Tibial nerve (tissue), 4 donors: ENCODE measurements around the gene NMBR.

Experiments used
- EP300 ChIP-seq, 2 donors: sonication (generic); formaldehyde crosslinking; IDR thresholded peaks; one replicate each; pipeline ENCODE4 v1.6.1; 2017; ENCODE audit warnings: antibody characterized with exemption in 2 of 2, mild to moderate bottlenecking in 1 of 2
- POLR2A ChIP-seq, 2 donors: fragments of 450-650 bp; IDR thresholded peaks; one replicate each; pipeline ENCODE4 v1.6.1; 2017; ENCODE audit warnings: antibody characterized with exemption in 2 of 2, mild to moderate bottlenecking in 2 of 2, moderate library complexity in 2 of 2
- TF ChIP-seq, protein P1 (sequence below), 5 experiments: fragments of 200-600 bp in 3 of 5; fragments of 450-650 bp in 2 of 5; sonication (generic) in 3 of 5; IDR thresholded peaks; one replicate each; pipeline ENCODE4 v1.5.1; 2016 to 2019; ENCODE audit warnings: antibody characterized with exemption in 5 of 5, mild to moderate bottlenecking in 3 of 5, moderate library complexity in 2 of 5

DNA sequence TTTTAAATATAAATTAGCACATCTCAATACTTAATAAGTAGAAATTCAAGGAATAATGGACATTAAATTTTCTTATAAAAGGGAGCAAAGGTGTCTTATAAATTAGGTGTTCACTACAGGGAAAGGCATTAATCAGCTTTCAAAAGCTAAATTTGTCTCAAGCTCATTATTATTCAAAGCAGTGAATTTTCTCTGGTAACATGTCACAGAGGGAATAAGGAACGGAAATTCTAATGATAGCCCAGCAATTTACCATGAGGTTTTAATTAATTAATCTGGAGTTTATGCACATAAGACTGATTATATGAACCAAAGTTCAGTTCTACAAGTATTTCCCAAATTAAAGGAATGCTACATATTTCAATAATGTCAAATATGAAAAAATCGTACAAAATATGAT lies 29.6 kb downstream of the NMBR start:
- TF ChIP-seq POLR2A (IDR thresholded peaks at IDR 0.05): no peak
- TF ChIP-seq, protein P1, sequence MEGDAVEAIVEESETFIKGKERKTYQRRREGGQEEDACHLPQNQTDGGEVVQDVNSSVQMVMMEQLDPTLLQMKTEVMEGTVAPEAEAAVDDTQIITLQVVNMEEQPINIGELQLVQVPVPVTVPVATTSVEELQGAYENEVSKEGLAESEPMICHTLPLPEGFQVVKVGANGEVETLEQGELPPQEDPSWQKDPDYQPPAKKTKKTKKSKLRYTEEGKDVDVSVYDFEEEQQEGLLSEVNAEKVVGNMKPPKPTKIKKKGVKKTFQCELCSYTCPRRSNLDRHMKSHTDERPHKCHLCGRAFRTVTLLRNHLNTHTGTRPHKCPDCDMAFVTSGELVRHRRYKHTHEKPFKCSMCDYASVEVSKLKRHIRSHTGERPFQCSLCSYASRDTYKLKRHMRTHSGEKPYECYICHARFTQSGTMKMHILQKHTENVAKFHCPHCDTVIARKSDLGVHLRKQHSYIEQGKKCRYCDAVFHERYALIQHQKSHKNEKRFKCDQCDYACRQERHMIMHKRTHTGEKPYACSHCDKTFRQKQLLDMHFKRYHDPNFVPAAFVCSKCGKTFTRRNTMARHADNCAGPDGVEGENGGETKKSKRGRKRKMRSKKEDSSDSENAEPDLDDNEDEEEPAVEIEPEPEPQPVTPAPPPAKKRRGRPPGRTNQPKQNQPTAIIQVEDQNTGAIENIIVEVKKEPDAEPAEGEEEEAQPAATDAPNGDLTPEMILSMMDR (IDR thresholded peaks at IDR 0.05): no peak
- no peak for TF ChIP-seq EP300 (IDR thresholded peaks at IDR 0.05)
